HL-60/S4 treated with phorbol 12-myristate 13-acetate at 8.2 ng/mL for 4 days and 3 days (cell line): ENCODE results near the gene GDF2.

Experiments used
- in situ Hi-C: fragments of 300-500 bp; cut with MboI; formaldehyde crosslinking; loops from 2 replicates; pipeline ENCODE4 v1.15.0; 2022; ENCODE audit warnings: low sequenced_read_pairs

Gene GDF2

DNA sequence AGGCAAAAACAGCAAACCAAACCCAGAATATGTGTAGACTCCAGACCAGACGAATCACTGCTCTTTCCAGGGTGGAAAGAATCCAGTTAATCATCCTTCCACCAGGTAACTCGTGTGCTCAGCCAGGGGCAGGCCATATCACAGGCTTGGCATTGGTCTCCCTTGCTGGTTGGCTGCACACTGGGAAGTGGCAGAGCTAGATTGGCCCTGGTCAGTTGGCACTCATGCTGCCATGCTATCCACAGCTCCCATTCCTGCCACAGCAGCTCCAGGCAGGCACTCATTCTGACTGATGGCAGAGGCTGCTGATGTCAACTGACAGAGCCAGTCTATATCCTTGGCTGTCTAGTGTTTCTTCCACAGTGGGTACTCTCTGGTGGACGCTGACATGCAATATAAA lies 31.9 kb upstream of the GDF2 start:
- in situ Hi-C loops: no loop called here

DNA sequence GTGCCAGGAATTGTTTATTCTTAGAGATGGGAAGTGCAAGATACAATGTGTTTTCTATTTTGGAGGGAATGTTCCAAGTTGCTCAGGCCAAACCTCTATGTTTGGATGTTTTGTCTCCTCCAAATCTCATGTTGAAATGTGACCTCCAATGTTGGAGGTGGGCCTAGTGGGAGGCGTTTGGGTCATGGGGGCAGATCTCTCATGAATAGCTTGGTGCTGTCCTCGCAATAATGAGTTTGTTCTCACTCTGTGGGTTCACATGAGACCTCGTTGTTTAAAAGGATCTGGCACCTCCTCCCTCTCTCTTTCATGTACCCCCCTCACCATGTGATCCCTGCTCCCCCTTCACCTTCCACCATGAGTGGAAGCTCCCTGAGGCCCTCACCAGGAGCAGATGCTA lies 30.6 kb upstream of the GDF2 start:
- in situ Hi-C loops: no loop called here

DNA sequence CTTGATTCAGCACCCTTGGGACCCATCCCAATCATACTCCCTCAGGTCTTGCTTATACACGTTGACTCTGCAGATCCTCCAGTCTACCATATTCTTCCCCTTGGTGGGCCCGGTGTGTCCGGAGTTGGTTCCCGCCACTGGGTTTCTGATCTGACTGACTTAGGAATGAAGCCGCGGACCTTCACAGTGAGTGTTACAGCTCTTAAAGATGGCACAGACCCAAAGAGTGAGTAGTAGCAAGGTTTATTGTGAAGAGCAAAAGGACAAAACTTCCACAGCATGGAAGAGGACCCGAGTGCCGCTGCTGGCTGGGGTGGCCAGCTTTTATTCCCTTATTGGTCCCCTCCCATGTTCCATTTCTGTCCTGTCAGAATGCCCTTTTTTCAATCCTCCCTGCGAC lies 28.2 kb upstream of the GDF2 start:
- in situ Hi-C loops: no loop called here

DNA sequence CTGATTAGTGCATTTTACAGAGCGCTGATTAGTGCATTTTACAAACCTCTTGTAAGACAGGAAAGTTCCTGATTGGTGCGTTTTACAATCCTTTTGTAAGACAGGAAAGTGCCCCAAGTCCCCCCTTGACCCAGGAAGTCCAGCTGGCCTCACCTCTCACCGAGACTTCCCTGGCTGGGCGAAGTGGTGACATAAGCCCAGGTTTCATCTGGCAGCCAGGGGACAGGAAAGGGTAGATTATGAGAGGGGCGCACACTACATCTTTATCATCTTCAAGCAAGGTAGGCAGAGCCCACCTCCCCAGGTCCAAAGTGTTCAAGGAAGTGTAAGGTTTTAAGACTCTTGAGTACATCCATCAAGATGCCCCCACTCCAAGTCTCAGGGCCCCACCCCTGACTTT lies 27.8 kb upstream of the GDF2 start:
- in situ Hi-C loops: no loop called here

DNA sequence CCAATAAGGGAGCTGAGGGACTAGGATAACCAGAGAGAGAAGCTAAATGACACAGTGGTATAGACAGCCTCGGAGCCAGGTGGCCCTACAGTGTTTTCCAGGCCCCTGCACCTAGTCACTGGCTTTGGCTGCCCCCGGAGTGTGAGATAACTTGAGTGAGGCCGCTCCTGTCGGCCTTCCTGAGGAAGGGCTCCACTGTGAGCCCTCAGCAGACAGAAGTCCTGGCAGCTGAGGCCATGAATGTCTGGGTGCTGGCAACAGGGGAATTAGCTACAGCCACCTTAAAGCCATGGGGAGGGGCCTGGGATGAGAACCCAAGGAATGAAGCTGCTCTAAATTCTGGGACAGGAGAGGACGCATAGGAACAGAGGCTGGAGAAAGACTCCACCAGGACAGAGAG lies 26.8 kb upstream of the GDF2 start:
- in situ Hi-C loops: no loop called here

DNA sequence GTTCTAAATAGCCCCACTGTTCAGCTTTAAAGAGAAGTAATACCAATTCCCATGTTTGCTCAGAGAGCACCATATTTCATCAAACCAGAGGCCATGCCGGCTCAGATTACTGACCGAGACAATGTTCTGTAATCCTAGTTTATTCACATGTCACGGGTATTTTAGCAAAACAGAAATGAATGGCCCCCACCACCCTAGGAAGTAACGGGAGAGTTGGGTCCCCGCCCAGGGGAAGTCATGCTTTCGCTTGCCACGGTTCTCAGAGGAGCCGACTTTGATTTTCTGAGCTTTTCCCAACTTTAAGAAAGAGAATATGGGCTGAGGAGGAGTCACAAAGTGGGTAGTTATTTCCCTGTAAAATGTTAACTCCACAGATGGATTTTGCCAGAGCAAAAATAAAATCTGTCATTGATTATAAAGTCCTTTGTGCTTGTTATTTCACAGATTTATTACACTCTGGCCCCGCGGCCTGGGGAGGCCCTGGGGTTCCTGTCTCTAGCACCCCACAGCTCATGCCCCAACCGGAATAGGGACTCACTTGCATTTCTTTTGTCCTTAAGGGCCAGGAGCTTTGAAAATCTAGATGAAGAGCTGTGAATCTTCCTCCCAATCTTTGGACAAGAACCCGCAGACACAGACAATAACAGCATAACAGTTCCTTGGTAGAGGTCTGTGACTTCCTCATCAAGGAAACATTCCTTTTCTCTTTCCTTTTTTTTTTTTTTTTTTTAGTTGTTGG lies 25.9 kb upstream of the GDF2 start:
- in situ Hi-C loops: no loop called here

DNA sequence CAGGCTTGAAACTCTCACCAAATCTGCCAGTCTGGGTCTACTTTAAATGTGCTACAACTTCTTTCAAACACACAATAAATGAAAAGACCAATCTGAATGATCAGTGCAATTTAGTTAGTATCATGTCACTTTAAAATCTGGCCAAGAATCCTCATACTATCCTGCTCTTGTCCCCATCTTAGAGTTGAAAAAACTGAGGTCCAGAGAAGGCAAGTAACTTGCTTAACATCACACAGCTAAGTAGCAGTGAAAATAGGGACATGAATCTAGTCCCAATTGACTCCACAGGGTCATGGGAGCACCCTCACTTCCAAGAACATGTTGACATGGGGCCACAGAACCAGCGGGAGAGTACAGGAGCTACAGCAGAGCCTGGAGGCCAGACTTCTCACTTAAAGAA lies 25.3 kb upstream of the GDF2 start:
- in situ Hi-C loops: no loop called here

DNA sequence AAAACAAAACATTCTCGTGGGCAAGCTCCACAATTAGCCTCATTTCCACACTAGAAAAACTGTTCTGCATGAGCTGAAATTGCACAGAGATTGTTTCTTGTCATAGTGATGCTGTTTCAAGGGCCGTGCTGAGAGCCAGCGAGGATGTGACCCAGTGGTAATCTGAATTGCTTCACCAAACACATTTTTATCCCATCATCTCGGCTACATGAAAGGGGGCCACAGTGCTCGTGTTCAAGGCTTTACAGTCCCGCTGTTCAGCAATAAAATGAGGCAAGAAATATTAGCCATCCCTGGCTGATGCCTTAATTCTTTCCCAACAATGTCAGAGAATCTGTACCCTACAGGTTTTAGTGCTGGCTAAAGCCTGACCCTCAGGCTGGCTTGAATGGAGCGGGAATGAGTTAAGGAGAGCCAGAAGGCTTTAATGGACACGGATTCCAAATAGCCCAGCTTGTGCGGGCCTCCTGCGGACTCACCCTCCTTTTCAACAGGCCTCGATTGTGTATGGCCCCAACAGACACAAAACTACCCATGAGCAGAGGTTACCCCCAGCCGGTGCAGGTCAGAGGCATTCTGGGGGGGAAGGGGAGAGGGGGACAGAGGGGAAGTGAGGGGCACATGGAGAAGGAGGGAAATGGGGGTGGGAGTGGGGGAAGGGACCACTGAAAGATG lies 24.3 kb upstream of the GDF2 start:
- in situ Hi-C loops: no loop called here

DNA sequence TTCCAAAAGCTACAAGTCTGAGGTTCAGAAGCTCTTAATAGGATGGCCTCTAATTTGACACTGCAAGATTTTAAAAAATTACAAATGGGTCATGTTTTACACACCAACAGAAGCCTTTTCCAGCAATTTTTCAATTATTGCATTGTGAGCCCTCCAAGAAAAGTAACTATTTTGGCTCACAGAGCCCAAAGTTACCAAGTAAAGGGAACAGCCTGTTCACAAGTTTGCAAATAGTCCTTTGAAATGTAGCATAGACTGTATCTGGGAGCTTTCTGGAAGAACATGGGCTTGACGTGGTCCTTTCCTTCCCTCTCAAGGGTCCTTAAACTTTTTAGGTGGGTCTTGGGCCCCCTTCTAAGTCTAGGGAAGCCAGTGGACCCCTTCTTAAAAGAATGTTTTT lies 23.5 kb upstream of the GDF2 start:
- in situ Hi-C loops: no loop called here

DNA sequence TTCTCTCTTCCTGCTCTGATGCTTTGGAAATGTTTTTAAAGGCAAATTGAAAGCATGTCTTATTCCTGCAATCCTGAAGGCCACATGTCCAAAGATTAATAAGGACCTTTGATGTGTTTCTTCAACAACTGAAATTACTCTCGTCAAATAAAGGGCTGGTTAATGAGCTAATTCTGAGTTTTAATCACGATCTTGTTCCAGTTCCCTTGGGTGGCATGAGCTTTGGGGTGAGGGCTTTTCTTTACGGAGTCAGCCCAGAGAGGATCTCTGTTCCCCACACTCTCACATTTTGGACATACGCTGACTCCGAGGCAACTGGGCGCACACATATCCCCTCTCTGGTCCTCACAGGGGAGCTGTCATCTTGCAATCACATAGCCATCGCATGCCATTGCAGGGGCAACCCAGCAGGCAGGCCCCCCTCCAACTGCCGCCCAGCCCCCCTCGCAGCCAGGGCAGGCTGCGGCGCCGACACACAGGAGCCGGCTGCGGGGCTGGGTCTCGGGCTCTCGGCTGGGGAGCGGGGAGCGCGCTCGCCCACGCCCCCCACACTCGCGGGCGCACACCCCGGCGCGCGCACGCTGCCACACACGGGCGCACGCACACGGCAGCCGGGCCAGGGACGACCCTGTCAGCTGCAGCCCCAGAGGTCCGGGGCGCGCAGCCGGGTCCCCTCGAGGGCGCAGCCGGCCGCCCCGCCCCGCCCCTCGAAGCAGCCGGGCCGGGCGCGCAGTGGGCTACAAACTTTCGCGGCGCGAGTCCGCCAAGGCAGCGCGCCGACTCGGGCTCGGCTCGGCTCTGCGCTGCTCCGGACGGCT lies 22.4 kb upstream of the GDF2 start, which contains the start of gene GDF10:
TSS of gene GDF10 (plus strand) at position 587 of the 818 bp plus-strand sequence. CDS start 455 bp downstream, outside the sequence.
- in situ Hi-C loops: loop anchor here (10.0 kb wide), 1 partner anchor 255 kb away; no protein-coding TSS in a partner anchor

DNA sequence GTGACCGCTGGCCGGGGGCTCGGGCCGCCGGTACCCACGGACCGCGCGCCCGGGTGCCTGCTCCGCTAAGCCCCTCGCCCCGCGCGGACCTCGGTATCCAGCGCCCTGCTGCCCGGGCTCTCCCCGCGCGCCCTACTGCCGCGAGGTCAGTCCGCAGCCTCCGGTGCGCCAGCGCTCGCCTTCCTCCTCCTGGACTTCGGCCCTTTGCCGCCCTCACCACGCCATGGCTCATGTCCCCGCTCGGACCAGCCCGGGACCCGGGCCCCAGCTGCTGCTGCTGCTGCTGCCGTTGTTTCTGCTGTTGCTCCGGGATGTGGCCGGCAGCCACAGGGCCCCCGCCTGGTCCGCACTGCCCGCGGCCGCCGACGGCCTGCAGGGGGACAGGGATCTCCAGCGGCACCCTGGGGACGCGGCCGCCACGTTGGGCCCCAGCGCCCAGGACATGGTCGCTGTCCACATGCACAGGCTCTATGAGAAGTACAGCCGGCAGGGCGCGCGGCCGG lies 21.8 kb upstream of the GDF2 start:
- in situ Hi-C loops: loop anchor here (10.0 kb wide), 1 partner anchor 256 kb away; no protein-coding TSS in a partner anchor

DNA sequence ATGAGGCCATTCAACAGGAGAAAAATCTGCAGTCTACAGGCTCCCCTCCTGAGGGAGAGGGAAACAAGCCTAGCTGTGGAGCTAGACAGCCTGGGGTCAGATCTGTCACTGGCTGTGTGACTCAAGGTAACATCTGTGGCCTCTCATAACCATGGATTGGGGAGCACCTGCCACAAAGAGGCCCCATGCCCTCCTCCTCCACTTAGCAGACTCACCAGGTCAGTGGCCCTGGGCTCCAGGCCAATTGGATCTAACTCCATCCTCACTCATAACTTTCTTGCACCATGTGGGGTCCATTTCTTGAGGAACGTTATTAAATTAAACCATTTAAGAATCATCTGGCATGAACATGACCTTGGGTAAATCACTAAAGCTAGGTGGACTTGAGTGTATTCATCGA lies 20.4 kb upstream of the GDF2 start:
- in situ Hi-C loops: loop anchor here (10.0 kb wide), 1 partner anchor 257 kb away; no protein-coding TSS in a partner anchor

DNA sequence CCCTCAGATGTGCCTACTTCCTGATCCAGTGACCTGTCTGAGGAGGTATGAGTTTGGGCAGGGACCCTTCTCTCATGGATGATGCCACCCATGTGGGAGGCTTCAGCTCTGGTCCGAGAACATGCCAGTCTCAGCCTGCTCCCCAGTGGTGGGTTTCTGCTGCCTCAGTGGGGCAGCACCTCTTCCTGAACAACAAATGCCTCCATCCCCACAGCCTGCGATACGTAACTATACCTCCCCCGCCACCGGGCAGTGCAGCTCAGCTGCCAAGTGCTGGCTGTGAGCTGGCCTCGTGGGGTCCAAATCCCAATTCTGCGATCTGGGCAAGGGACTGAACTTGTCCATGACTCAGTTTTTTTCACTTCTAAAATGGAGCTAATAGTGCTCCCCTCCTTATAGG lies 19.1 kb upstream of the GDF2 start:
- in situ Hi-C loops: loop anchor here (10.0 kb wide), 1 partner anchor 258 kb away; no protein-coding TSS in a partner anchor

DNA sequence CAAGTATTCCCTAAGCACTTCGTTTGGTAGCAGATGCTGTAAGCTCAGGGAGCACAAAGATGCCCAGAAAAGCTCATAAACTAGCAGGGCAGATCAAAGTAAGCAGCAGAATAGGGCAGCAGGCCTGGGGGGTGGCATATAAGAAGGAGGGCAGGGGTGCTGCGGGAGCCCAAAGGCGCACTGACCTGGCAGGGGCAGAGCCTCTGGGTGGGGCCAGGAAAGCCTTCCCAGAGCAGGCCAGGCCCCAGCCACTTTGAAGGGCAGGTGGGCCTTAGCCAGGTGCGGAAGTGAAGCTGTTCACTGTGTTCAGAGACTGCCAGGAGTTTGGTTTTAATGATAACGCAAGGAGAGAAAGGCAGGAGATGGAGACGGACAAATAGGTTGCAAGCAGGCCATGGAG lies 18.4 kb upstream of the GDF2 start:
- in situ Hi-C loops: loop anchor here (10.0 kb wide), 1 partner anchor 259 kb away; no protein-coding TSS in a partner anchor

DNA sequence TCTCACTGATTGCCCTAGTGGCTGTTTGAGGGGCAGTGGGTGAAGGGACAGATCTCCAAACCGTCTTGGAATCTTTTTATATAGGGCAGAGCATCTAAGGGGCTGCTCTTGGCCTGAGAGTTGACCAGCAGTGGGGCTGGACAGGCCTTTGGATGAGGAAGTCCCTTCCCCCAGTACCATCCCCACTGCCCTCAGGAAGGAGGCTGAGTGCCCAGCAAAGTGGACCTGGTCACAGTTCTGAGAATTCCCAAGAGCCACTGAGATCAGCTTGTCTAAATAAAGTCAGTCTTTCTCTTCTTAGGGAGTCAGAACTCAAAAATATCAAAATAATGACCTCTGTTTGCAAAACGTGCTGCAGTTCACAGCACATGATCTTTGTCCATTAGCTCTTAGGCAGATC lies 16.7 kb upstream of the GDF2 start:
- in situ Hi-C loops: loop anchor here (10.0 kb wide), 1 partner anchor 261 kb away; no protein-coding TSS in a partner anchor

DNA sequence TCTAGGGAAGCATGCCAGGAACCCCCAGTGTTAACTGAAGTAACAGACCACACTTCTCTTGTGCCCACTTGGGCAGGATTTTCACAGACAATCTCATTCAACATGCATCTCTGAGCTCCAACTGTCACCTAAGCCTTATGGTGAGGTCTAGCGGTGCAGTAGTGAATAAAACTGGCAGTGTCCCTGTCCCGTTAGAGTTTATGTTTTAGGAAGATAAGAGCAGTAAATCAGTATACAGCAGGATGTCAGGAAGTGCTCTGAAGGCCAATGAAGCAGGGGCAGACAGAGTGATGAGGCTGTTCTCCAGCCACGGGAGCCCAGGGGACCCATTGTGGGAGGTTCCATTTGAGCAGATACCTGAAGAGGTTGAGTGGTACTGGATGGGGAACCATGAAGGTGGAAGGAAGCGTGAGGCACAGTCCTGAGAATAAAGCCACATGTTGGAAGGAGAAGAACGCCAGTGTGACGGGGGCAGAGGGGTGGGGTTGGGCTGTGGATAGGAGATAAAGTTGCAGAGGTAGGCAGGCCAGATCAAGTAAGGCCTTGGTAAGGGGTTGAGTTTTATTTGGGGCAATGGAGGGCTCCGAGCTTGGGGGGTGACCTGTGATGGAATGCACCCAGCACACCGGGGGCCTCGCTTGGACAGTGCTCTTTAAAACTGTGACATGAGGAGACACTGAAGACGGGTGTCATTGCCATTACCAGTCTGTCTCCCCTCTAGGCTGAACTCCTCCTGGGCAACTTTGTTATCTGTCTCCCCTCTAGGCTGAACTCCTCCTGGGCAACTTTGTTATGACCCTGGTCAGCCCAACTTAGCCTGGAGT lies 15.7 kb upstream of the GDF2 start:
- in situ Hi-C loops: loop anchor here (10.0 kb wide), 1 partner anchor 262 kb away; no protein-coding TSS in a partner anchor

DNA sequence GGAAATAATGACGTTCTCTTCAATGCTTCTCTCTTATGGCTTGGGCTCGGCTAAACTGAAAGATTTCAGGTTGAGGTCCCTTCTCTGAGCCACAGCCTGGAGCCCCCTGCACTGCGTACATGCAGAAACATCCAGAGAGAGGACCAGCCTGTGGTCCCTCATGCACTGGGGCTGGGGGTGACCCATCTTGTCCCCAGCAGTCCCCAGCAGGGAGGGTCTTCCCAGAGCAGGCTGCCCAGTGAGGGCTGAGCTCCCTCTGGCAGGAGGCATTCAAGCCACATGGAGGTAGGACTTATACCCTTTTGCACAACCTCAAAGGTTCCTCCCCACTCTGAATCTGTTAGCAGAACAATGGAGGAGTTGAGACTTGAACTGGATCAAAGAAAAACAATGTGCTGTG lies 14.9 kb upstream of the GDF2 start:
- in situ Hi-C loops: loop anchor here (10.0 kb wide), 1 partner anchor 263 kb away; no protein-coding TSS in a partner anchor

DNA sequence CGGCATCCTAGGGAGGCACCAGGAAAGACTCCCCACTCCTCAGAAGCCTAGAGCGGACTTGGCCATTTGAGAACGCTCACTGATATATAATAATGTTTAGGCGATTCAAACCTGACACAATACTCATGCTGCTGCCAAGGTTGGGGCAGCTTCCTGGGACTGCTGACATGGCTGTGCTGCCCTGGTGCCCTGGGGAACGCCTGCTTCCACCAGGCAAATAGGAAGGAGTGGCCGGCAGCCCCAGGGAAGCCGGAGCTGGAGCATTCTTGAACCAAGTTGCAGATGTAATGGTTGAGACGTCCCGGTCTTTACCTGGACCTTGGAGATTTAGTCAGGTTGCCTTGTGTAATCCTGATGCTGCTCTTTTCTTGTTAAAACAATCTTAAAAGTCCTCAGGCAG lies 13.5 kb upstream of the GDF2 start:
- in situ Hi-C loops: loop anchor here (10.0 kb wide), 1 partner anchor 264 kb away; no protein-coding TSS in a partner anchor

DNA sequence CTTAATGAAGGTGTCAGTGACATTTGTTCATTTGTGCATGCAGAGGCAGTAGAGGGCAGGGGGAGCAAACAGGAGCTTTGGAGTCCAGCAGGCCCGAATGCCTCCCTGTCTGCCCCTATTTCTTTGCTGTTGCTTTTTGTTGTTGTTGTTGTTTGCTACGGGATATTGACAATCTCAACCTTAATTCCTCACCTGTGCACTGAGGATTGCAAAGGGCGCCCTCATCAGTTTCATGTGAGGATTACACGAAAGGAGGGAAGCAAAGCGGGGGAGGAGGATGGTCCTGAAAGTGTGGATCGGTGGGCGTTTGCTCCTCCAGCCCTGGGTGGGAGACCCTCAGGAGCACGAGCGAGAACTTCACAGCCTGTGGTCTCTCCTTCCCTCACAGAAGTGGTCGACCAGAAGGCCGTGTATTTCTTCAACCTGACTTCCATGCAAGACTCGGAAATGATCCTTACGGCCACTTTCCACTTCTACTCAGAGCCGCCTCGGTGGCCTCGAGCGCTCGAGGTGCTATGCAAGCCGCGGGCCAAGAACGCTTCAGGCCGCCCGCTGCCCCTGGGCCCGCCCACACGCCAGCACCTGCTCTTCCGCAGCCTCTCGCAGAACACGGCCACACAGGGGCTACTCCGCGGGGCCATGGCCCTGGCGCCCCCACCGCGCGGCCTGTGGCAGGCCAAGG lies 12.7 kb upstream of the GDF2 start:
- in situ Hi-C loops: loop anchor here (10.0 kb wide), 1 partner anchor 265 kb away; no protein-coding TSS in a partner anchor
